HepG2 (cell line): ENCODE measurements around the gene CHD2. TPM values are rescaled to one million over a fixed set of nuclear protein-coding genes. Genes with fewer than 3 reads are reported as not detected.

Experiments
- ATAC-seq: fragments of 200-7000 bp; cut with Tn5 transposase; 3 replicates; pipeline ENCODE4 v1.9.1; 2020; ENCODE audit warnings: mild to moderate bottlenecking, moderate library complexity
- BruUV-seq: library from RNA; stranded (reverse); fragments of 400-500 nt; replicated peaks from 2 replicates; lab custom pipeline; 2021; lab: Mats Ljungman, UMichigan
- CTCF ChIA-PET: fragments of 300-600 bp; formaldehyde crosslinking; extraction: SDS; loops from one replicate; lab custom pipeline; 2021; ENCODE audit warnings: low total read pairs, inconsistent platforms, low intra/inter-chr PET ratio; lab: Yijun Ruan, JAX
- POLR2A ChIA-PET: fragments of 350-600 bp; sonication (Branson Sonifier 250); formaldehyde crosslinking; loops from one replicate; lab custom pipeline; 2020; ENCODE audit warnings: antibody characterized with exemption, inconsistent platforms; lab: Yijun Ruan, JAX
- DNase-seq: peaks from one replicate; pipeline ENCODE4 v3.0.0-alpha.2; 2015; ENCODE audit warnings: low spot score
- FAIRE-seq: peaks from 3 replicates; lab custom pipeline; 2011; peaks lifted over from hg19 to GRCh38; lab: Jason Lieb, UNC
- H2AFZ ChIP-seq: one replicate; pipeline ENCODE4 v1.6.1; 2011; ENCODE audit warnings: low read length, inconsistent platforms
- H3K27ac ChIP-seq: fragments of 300-600 bp; 3 replicates; pipeline ENCODE4 v1.8.0; 2011; ENCODE audit warnings: mixed run types, mild to moderate bottlenecking, mixed read lengths, low read length, inconsistent platforms; ENCODE audit not compliant: insufficient read depth; ENCODE audit errors: extremely low read length
- H3K27me3 ChIP-seq, 2 experiments: fragments of 200-600 bp in 1 of 2; 2 replicates in 1 of 2; 3 replicates in 1 of 2; pipeline versions ENCODE4 v1.6.0 to v1.8.0; 2011; ENCODE audit warnings: low read length in 2 of 2, mild to moderate bottlenecking in 2 of 2, moderate library complexity in 2 of 2, inconsistent platforms in 1 of 2; ENCODE audit not compliant: insufficient read depth in 2 of 2, control insufficient read depth in 1 of 2
- H3K36me3 ChIP-seq, 2 experiments: fragments of 200-600 bp in 1 of 2; replicated peaks in 1 of 2; 2 replicates in 1 of 2; 3 replicates in 1 of 2; pipeline versions ENCODE4 v1.5.1 to v1.8.0; 2011; ENCODE audit warnings: low read length in 2 of 2, inconsistent platforms in 1 of 2; ENCODE audit not compliant: insufficient read depth in 2 of 2, control insufficient read depth in 1 of 2
- H3K4me1 ChIP-seq: 2 replicates; pipeline ENCODE4 v1.5.1; 2012; ENCODE audit warnings: low read length, inconsistent platforms; ENCODE audit not compliant: insufficient read depth
- H3K4me2 ChIP-seq: 2 replicates; pipeline ENCODE4 v1.6.0; 2011; ENCODE audit warnings: low read depth, low read length, inconsistent platforms
- H3K4me3 ChIP-seq, 3 experiments: fragments of 200-600 bp in 1 of 3; sonication (generic), shearing (Covaris generic) in 1 of 3; replicated peaks in 1 of 3; 2 replicates each; pipeline ENCODE4 v1.5.1; 2011 to 2016; ENCODE audit warnings: low read length in 3 of 3, inconsistent platforms in 2 of 3, low read depth in 2 of 3, mild to moderate bottlenecking in 2 of 3, control low read depth in 1 of 3, mixed read lengths in 1 of 3; ENCODE audit not compliant: insufficient read depth in 1 of 3
- H3K79me2 ChIP-seq: one replicate; pipeline ENCODE4 v1.6.1; 2011; ENCODE audit warnings: low read length, inconsistent platforms; ENCODE audit not compliant: insufficient read depth
- H3K9ac ChIP-seq: 2 replicates; pipeline ENCODE4 v1.6.0; 2011; ENCODE audit warnings: mild to moderate bottlenecking, low read depth, low read length, inconsistent platforms; ENCODE audit not compliant: insufficient read depth
- H3K9me3 ChIP-seq: 2 replicates; pipeline ENCODE4 v1.5.1; 2012; ENCODE audit warnings: mild to moderate bottlenecking, low read length
- H4K20me1 ChIP-seq: 2 replicates; pipeline ENCODE4 v1.6.0; 2011; ENCODE audit warnings: inconsistent platforms, mild to moderate bottlenecking, low read length, moderate library complexity; ENCODE audit not compliant: insufficient read depth
- AGO1 ChIP-seq: fragments of 200-400 bp; formaldehyde crosslinking; IDR thresholded peaks from 2 replicates; pipeline ENCODE4 v1.6.1; 2017; ENCODE audit warnings: mild to moderate bottlenecking, low read depth, low read length, moderate library complexity; ENCODE audit not compliant: poor library complexity, severe bottlenecking
- E2F2 ChIP-seq: sonication (generic); formaldehyde crosslinking; IDR thresholded peaks from 2 replicates; pipeline ENCODE4 v1.4.0; 2020; ENCODE audit warnings: missing genetic modification reagents, borderline replicate concordance
- NR2F1 ChIP-seq, 2 experiments: fragments of 450-650 bp in 1 of 2; formaldehyde crosslinking in 1 of 2; IDR thresholded peaks; 2 replicates each; pipeline versions ENCODE4 v1.5.0 to v1.6.1; 2016 to 2020; ENCODE audit warnings: mild to moderate bottlenecking in 1 of 2, missing compliant biosample characterization in 1 of 2, missing genetic modification reagents in 1 of 2, moderate library complexity in 1 of 2
- POLR2G ChIP-seq: fragments of 200-400 bp; formaldehyde crosslinking; IDR thresholded peaks from 2 replicates; pipeline ENCODE4 v1.6.1; 2018; ENCODE audit warnings: mild to moderate bottlenecking, low read depth, low read length, moderate library complexity
- RBM22 ChIP-seq: fragments of 200-400 bp; formaldehyde crosslinking; optimal IDR thresholded peaks from 2 replicates; pipeline ENCODE3; 2017; ENCODE audit warnings: mild to moderate bottlenecking, low read length, moderate library complexity
- SCMH1 ChIP-seq: sonication (generic); formaldehyde crosslinking; IDR thresholded peaks from 2 replicates; pipeline ENCODE4 v1.9.0; 2021; ENCODE audit warnings: missing genetic modification reagents, mild to moderate bottlenecking, borderline replicate concordance
- ZBTB3 ChIP-seq: sonication (generic); formaldehyde crosslinking; IDR thresholded peaks from 2 replicates; pipeline ENCODE4 v1.4.0; 2020; ENCODE audit warnings: low read depth, mild to moderate bottlenecking, moderate library complexity, missing genetic modification reagents, borderline replicate concordance
- ZNF800 ChIP-seq: sonication (generic); formaldehyde crosslinking; IDR thresholded peaks from 2 replicates; pipeline ENCODE4 v1.4.0; 2020; ENCODE audit warnings: missing genetic modification reagents
- WGBS: methylation state at CpG from one replicate; pipeline ENCODE4 v1.1.6; 2017; ENCODE audit warnings: low lambda C conversion rate; 5-methylcytosine and 5-hydroxymethylcytosine counted together
- in situ Hi-C: cut with HindIII; loops from 2 replicates; pipeline ENCODE4 v1.10.0; 2017; ENCODE audit warnings: low pct_unique_long_range_greater_than_20kb; ENCODE audit not compliant: extremely low pct_ligation_motif_present
- intact Hi-C: fragments of 100-400 bp; cut with micrococcal nuclease; formaldehyde crosslinking; loops from one replicate; pipeline ENCODE4 v1.10.0; 2022; ENCODE audit not compliant: unreplicated experiment
- polyA plus RNA-seq, 8 experiments: library from polyadenylated mRNA; depleted of rRNA in 3 of 8; stranded (reverse) in 7 of 8; unstranded in 1 of 8; fragments of >200 nt; fragmentation: Illumina TruSeq in 4 of 8; extraction: Trizol in 4 of 8; gene quantifications; 2 replicates each; pipeline versions ENCODE4 v1.2.1 to v1.2.3, GENCODE V29; 2011 to 2016; ENCODE audit warnings: low read depth in 4 of 8, missing spikeins in 1 of 8, mixed read lengths in 1 of 8; ENCODE audit not compliant: insufficient read depth in 1 of 8
- total RNA-seq, 5 experiments: library from RNA; depleted of rRNA; stranded (reverse); fragments of >200 nt; fragmentation: Illumina TruSeq; extraction: Trizol; gene quantifications; 2 replicates each; pipeline ENCODE4 v1.2.3, GENCODE V29; 2016; ENCODE audit warnings: low read depth in 1 of 5

Gene CHD2
- total and polyA plus RNA-seq, 2 of the 13 experiments (the other 11 are each of a cell fraction or from before 2014, with no cell fraction given): 54.0 to 54.1 TPM

GRCh38 chr15:92979011-92979701 is 79.0 kb downstream of the CHD2 start:
- TF ChIP-seq ZNF800 (CRISPR knock-in tag) (no peak), NR2F1 (CRISPR knock-in tag; IDR thresholded peaks at IDR 0.05) (no peak), SCMH1 (CRISPR knock-in tag) (no peak), AGO1 (no peak), E2F2 (CRISPR knock-in tag) (no peak), ZBTB3 (CRISPR knock-in tag) (no peak), RBM22 (peak; percentile 43), POLR2G (peak; percentile 35; the same call in 1 of the 2 replicates)
- no peaks in the 10 kb centered on the region for H3K27me3 ChIP-seq
- 97% methylated on average over 5 of the region's 5 CpGs for WGBS
- H3K4me2 ChIP-seq: no peak overlapping the region
- H3K27ac ChIP-seq: no peak overlapping the region
- in situ Hi-C loops (no loop called here), intact Hi-C loops (no loop called here)
- ChIA-PET POLR2A (no interaction called here), CTCF (no interaction called here)
- no peak overlapping the region for H2AFZ ChIP-seq
- ATAC-seq (no peak), FAIRE-seq (no peak), DNase-seq (no peak)
- no peaks in the 10 kb centered on the region for H3K79me2 ChIP-seq
- H3K4me3 ChIP-seq: no peak overlapping the region
- no peaks in the 10 kb centered on the region for H3K9me3 ChIP-seq
- no peaks in the 10 kb centered on the region for H3K4me1 ChIP-seq
- no TSS peak for BruUV-seq
- peaks cover 36 to 85% of the 10 kb centered on the region in 2 experiments for H3K36me3 ChIP-seq
- no peak overlapping the region for H3K9ac ChIP-seq
- H4K20me1 ChIP-seq: peaks cover 6% of the 10 kb centered on the region; the same call in 1 of the 2 replicates
